IMR-90 (cell line): ENCODE measurements around the gene SLC37A3. TPM values are rescaled to one million over a fixed set of nuclear protein-coding genes. Genes with fewer than 3 reads are reported as not detected.

ENCODE experiments used
- ATAC-seq: fragments of 200-7000 bp; cut with Tn5 transposase; 2 replicates; pipeline ENCODE4 v1.9.1; 2020; ENCODE audit warnings: low read depth, mild to moderate bottlenecking, moderate library complexity
- BruUV-seq: library from RNA; stranded (reverse); fragments of 400-500 nt; replicated peaks from 2 replicates; lab custom pipeline; 2021; lab: Mats Ljungman, UMichigan
- CTCF ChIA-PET: fragments of 300-600 bp; formaldehyde crosslinking; extraction: SDS; loops from one replicate; lab custom pipeline; 2021; ENCODE audit warnings: antibody characterized with exemption; lab: Yijun Ruan, JAX
- POLR2A ChIA-PET: fragments of 300-600 bp; sonication (Branson Sonifier 250); formaldehyde crosslinking; loops from one replicate; lab custom pipeline; 2022; ENCODE audit warnings: antibody characterized with exemption; ENCODE audit not compliant: unreplicated experiment; lab: Charles Lee
- DNase-seq: peaks from one replicate; pipeline ENCODE4 v3.0.0; 2013
- H2AFZ ChIP-seq: replicated peaks from 2 replicates; pipeline ENCODE3; 2013; ENCODE audit warnings: low read length, mild to moderate bottlenecking; ENCODE audit not compliant: poor library complexity
- H2AK5ac ChIP-seq: 2 replicates; pipeline ENCODE4 v1.6.1; 2013; ENCODE audit warnings: low read depth, low read length, inconsistent platforms
- H2AK9ac ChIP-seq: replicated peaks from 2 replicates; pipeline ENCODE3; 2013; ENCODE audit warnings: mild to moderate bottlenecking, low read depth, low read length, moderate library complexity; ENCODE audit not compliant: poor library complexity
- H2BK120ac ChIP-seq: 2 replicates; pipeline ENCODE4 v1.6.1; 2013; ENCODE audit warnings: low read depth, low read length, inconsistent platforms
- H2BK15ac ChIP-seq: 3 replicates; pipeline ENCODE4 v1.6.1; 2013; ENCODE audit warnings: low read depth, low read length, inconsistent platforms
- H2BK20ac ChIP-seq: 2 replicates; pipeline ENCODE4 v1.6.1; 2013; ENCODE audit warnings: low read depth, mild to moderate bottlenecking, inconsistent platforms, low read length, moderate library complexity
- H2BK5ac ChIP-seq: 2 replicates; pipeline ENCODE4 v1.6.1; 2013; ENCODE audit warnings: mild to moderate bottlenecking, low read depth, low read length, inconsistent platforms; ENCODE audit not compliant: poor library complexity, severe bottlenecking
- H3K14ac ChIP-seq: replicated peaks from 2 replicates; pipeline ENCODE4 v1.6.1; 2013; ENCODE audit warnings: low read depth, low read length, inconsistent platforms
- H3K18ac ChIP-seq: 2 replicates; pipeline ENCODE4 v1.6.1; 2013; ENCODE audit warnings: low read depth, low read length, control low read depth
- H3K23ac ChIP-seq: 2 replicates; pipeline ENCODE4 v1.6.1; 2013; ENCODE audit warnings: low read depth, low read length, inconsistent platforms
- H3K27ac ChIP-seq: 2 replicates; pipeline ENCODE4 v1.5.1; 2013; ENCODE audit warnings: mild to moderate bottlenecking, control low read depth, low read length; ENCODE audit not compliant: insufficient read depth
- H3K27me3 ChIP-seq: 2 replicates; pipeline ENCODE4 v1.6.1; 2013; ENCODE audit warnings: low read length; ENCODE audit not compliant: control insufficient read depth, insufficient read depth
- H3K36me3 ChIP-seq: 2 replicates; pipeline ENCODE4 v1.6.1; 2013; ENCODE audit warnings: low read length, mixed read lengths; ENCODE audit not compliant: control insufficient read depth, insufficient read depth
- H3K4ac ChIP-seq: 2 replicates; pipeline ENCODE4 v1.6.1; 2013; ENCODE audit warnings: low read depth, low read length, inconsistent platforms
- H3K4me1 ChIP-seq: 2 replicates; pipeline ENCODE4 v1.6.1; 2013; ENCODE audit warnings: low read length, mixed read lengths; ENCODE audit not compliant: control insufficient read depth, insufficient read depth
- H3K4me2 ChIP-seq: 2 replicates; pipeline ENCODE4 v1.6.1; 2013; ENCODE audit warnings: low read depth, mild to moderate bottlenecking, control low read depth, low read length, moderate library complexity
- H3K4me3 ChIP-seq: 2 replicates; pipeline ENCODE4 v1.5.1; 2013; ENCODE audit warnings: low read depth, mild to moderate bottlenecking, control low read depth, low read length, moderate library complexity; ENCODE audit not compliant: insufficient read depth
- H3K56ac ChIP-seq: 2 replicates; pipeline ENCODE4 v1.6.1; 2013; ENCODE audit warnings: low read length, inconsistent platforms; ENCODE audit not compliant: insufficient read depth; ENCODE audit errors: extremely low read depth
- H3K79me1 ChIP-seq, 2 experiments: 2 replicates each; pipeline ENCODE4 v1.6.1; 2013; ENCODE audit warnings: low read length in 2 of 2, inconsistent platforms in 1 of 2, low read depth in 1 of 2
- H3K9ac ChIP-seq: 2 replicates; pipeline ENCODE4 v1.6.1; 2013; ENCODE audit warnings: low read depth, low read length, control low read depth
- H3K9me1 ChIP-seq: 2 replicates; pipeline ENCODE4 v1.6.1; 2013; ENCODE audit warnings: low read length, inconsistent platforms; ENCODE audit not compliant: insufficient read depth
- H3K9me3 ChIP-seq: 2 replicates; pipeline ENCODE4 v1.6.1; 2013; ENCODE audit warnings: low read length; ENCODE audit not compliant: control insufficient read depth, insufficient read depth
- H4K20me1 ChIP-seq: 2 replicates; pipeline ENCODE4 v1.6.1; 2013; ENCODE audit warnings: low read length, inconsistent platforms; ENCODE audit not compliant: insufficient read depth
- H4K5ac ChIP-seq: 2 replicates; pipeline ENCODE4 v1.6.1; 2013; ENCODE audit warnings: mild to moderate bottlenecking, low read depth, low read length, control low read depth
- H4K8ac ChIP-seq, 2 experiments: 2 replicates each; pipeline ENCODE4 v1.6.1; 2013; ENCODE audit warnings: low read depth in 2 of 2, low read length in 2 of 2, control low read depth in 1 of 2, inconsistent platforms in 1 of 2
- H4K91ac ChIP-seq: 2 replicates; pipeline ENCODE4 v1.6.1; 2013; ENCODE audit warnings: low read depth, low read length, inconsistent platforms; ENCODE audit not compliant: insufficient read depth
- SMC3 ChIP-seq: fragments of 150-350 bp; IDR thresholded peaks from 2 replicates; pipeline ENCODE4 v1.6.1; 2016; ENCODE audit warnings: low read depth, mild to moderate bottlenecking, antibody characterized with exemption, low read length, moderate library complexity
- WGBS, 2 experiments: methylation state at CpG; one replicate each; pipeline versions ENCODE4 v1.1.5 to v1.1.7; 2013; ENCODE audit warnings: missing lambda C conversion rate in 2 of 2; ENCODE audit not compliant: insufficient read length in 1 of 2; ENCODE audit errors: extremely low coverage in 2 of 2; 5-methylcytosine and 5-hydroxymethylcytosine counted together
- dilution Hi-C: fragments of 300-500 bp; cut with HindIII; formaldehyde crosslinking; loops from one replicate; pipeline ENCODE4 v1.14.3; 2018; ENCODE audit warnings: low sequenced_read_pairs; ENCODE audit not compliant: unreplicated experiment
- in situ Hi-C: fragments of 300-500 bp; cut with MboI; formaldehyde crosslinking; loops from 3 replicates; pipeline ENCODE4 v1.14.3; 2019; ENCODE audit warnings: low sequenced_read_pairs, inconsistent platforms, mixed read lengths
- intact Hi-C: fragments of 100-400 bp; cut with micrococcal nuclease; formaldehyde crosslinking; loops from 2 replicates; pipeline ENCODE4 v1.10.0; 2022
- polyA plus RNA-seq, 3 experiments: library from polyadenylated mRNA; depleted of rRNA; stranded (reverse); fragments of >200 nt; gene quantifications; 2 replicates each; pipeline ENCODE4 v1.2.3, GENCODE V29; 2012; ENCODE audit warnings: low replicate concordance in 1 of 3
- total RNA-seq: library from RNA; depleted of rRNA; stranded (reverse); fragments of >200 nt; gene quantifications from 2 replicates; pipeline ENCODE4 v1.2.3, GENCODE V29; 2012
- TF ChIP-seq, protein P1 (sequence below): conservative IDR thresholded peaks from 2 replicates; pipeline ENCODE4 v1.5.1; 2012; ENCODE audit warnings: mild to moderate bottlenecking, low read depth, low read length, improper control_type of control experiment

Gene SLC37A3
- total and polyA plus RNA-seq, 2 of the 4 experiments (the other 2 are of a cell fraction) = 43.2 to 45.3 TPM

- no TSS peak for BruUV-seq
- CTCF ChIA-PET = no interaction called here
- no peak overlapping the region for H2BK15ac ChIP-seq
Observed at GRCh38 chr7:140297192-140297591, 101.1 kb downstream of the SLC37A3 start.

More at GRCh38 chr7:140297192-140297591, 101.1 kb downstream of the SLC37A3 start:
- no peak for ATAC-seq
- Histone ChIP-seq H3K4me3 (no peak overlapping the region), H3K4me1 (no peaks in the 10 kb centered on the region), H3K36me3 (no peaks in the 10 kb centered on the region), H3K9ac (no peak overlapping the region), H3K4ac (no peak overlapping the region), H4K8ac (no peak overlapping the region), H3K23ac (no peak overlapping the region), H2AK5ac (no peak overlapping the region), H2AFZ (no peak overlapping the region), H3K4me2 (no peak overlapping the region), H4K20me1 (no peaks in the 10 kb centered on the region), H3K79me1 (no peaks in the 10 kb centered on the region), H3K27me3 (peaks cover 7% of the 10 kb centered on the region), H3K14ac (no peak overlapping the region), H4K5ac (no peak overlapping the region), H4K91ac (no peak overlapping the region), H2BK120ac (no peak overlapping the region), H2BK20ac (no peak overlapping the region), H3K9me1 (no peaks in the 10 kb centered on the region), H3K27ac (no peak overlapping the region), H2AK9ac (no peak overlapping the region), H3K9me3 (no peaks in the 10 kb centered on the region), H2BK5ac (no peak overlapping the region), H3K56ac (no peak overlapping the region), H3K18ac (no peak overlapping the region)
- TF ChIP-seq SMC3 = no peak
- TF ChIP-seq, protein P1, sequence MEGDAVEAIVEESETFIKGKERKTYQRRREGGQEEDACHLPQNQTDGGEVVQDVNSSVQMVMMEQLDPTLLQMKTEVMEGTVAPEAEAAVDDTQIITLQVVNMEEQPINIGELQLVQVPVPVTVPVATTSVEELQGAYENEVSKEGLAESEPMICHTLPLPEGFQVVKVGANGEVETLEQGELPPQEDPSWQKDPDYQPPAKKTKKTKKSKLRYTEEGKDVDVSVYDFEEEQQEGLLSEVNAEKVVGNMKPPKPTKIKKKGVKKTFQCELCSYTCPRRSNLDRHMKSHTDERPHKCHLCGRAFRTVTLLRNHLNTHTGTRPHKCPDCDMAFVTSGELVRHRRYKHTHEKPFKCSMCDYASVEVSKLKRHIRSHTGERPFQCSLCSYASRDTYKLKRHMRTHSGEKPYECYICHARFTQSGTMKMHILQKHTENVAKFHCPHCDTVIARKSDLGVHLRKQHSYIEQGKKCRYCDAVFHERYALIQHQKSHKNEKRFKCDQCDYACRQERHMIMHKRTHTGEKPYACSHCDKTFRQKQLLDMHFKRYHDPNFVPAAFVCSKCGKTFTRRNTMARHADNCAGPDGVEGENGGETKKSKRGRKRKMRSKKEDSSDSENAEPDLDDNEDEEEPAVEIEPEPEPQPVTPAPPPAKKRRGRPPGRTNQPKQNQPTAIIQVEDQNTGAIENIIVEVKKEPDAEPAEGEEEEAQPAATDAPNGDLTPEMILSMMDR = no peak
- in situ Hi-C loops (no loop called here), intact Hi-C loops (no loop called here), dilution Hi-C loops (no loop called here)
- POLR2A ChIA-PET = no interaction called here
- 73% methylated on average over 3 of the region's 6 CpGs; no CpG with 5 or more reads in 1 of the 2 experiments for WGBS, 2 experiments
- no peak for DNase-seq
